ENCODE data around the gene DBN1. TPM values are rescaled to one million over a fixed set of nuclear protein-coding genes. Genes with fewer than 3 reads are reported as not detected.

The DBN1 gene
- total and polyA plus RNA-seq, 2 of the 8 experiments (the other 6 are each of a cell fraction or from before 2014, with no cell fraction given): 168 to 333 TPM

DNA sequence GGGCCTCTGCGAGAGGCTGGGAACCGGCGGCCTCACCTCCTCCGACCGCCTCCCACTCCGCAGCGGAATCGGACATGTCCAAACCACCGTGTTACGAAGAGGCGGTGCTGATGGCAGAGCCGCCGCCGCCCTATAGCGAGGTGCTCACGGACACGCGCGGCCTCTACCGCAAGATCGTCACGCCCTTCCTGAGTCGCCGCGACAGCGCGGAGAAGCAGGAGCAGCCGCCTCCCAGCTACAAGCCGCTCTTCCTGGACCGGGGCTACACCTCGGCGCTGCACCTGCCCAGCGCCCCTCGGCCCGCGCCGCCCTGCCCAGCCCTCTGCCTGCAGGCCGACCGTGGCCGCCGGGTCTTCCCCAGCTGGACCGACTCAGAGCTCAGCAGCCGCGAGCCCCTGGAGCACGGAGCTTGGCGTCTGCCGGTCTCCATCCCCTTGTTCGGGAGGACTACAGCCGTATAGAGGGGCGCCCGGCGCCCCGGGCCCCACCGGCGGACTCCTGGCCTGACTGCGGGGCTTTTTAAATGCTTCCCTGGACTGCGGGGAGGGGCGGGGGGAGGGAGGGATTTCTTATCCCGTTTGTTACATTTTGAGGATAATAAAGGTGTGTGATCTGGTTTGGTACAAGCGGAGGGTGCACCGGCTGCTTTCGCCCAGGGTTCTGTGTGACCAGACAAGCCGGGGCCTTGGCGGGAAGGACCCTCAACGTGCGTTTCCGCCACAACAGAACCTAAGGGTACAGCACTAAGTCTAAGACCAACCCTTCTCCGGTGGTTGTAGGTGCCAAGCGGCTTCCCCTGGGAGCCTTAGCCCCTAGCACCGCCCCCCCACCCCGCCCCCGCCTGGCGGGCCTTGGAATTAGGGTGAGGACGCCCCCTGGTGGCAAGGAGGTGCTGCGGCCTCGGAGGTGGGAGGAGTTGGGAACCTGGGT lies 17.5 kb downstream of the DBN1 start (continued):
- no peak for TF ChIP-seq JUN (IDR thresholded peaks at IDR 0.05; ENCODE audit: low read depth, low read length)
